HG03558 (cell line): ENCODE measurements around the gene MACF1.

Experiments
- ATAC-seq: cut with Tn5 transposase; IDR thresholded peaks from one replicate; pipeline ENCODE4 v1.9.1; 2021; ENCODE audit warnings: moderate number of reproducible peaks; ENCODE audit not compliant: unreplicated experiment; ENCODE audit errors: extremely low read depth

MACF1 gene

GRCh38 chr1:39407510-39407895 is 203.0 kb downstream of the MACF1 start:
- no peak for ATAC-seq

DNA sequence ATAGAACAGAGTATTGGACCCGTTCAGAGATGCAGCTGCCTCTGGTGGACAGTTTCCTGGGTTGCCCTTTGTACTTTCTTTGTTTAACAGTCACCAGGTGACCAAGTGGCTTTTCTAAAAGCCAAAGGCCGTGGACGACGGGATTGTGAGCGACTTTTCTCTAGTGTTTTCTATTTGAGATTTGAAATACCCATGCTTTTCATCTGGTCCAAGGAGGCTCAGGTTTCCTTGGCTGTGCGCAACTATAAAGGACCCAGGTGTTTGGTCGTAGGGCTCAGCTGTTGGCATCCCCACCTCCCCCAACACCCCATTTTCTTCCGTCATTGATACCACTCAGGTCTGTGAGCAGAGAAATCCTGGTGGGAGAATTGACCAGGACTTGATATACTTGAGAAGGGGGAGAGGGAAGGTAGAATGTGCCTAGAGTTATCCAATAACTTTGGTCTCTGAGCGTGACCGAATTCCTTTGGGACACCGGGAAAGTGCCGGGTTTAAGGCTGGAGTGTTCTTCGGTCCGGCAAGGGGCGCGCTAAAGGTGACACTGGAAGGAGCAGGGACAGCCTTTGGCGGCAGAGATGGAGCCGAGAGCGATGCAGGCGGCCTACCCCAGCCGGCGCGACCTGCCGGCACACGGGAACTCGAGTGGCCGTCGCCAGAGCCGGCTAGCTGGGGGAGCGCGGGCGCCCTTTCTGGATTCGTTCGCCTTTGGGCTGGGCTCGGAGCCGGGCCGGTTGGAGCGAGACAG is 203.6 kb downstream of the MACF1 start:
- no peak for ATAC-seq

DNA sequence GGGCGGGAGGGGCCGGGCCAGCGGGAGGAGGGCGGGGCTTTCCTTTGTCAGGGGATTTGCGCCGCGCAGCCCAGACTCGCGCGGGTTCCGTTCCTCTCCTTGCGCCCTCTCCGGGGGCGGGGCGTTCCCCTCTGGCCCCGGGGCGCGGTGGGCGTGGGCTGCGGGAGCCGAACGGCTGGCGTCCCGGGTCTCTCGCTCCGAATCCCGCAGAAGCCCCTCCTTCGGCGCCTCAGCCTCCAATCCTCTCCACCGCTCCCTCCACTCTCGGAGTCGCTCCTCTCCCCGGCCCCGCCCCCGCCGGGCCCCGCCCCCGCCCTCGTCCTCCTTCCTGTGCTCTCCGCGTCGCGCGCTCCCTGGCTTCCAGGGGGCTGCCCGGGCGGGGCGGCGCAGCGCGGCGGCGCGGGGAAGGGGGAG is 204.2 kb downstream of the MACF1 start:
- ATAC-seq, result peak; percentile 35

GRCh38 chr1:39409055-39409816 is 204.7 kb downstream of the MACF1 start:
- peak; percentile 20 for ATAC-seq

GRCh38 chr1:39410915-39411436 is 206.5 kb downstream of the MACF1 start:
- no peak for ATAC-seq

DNA sequence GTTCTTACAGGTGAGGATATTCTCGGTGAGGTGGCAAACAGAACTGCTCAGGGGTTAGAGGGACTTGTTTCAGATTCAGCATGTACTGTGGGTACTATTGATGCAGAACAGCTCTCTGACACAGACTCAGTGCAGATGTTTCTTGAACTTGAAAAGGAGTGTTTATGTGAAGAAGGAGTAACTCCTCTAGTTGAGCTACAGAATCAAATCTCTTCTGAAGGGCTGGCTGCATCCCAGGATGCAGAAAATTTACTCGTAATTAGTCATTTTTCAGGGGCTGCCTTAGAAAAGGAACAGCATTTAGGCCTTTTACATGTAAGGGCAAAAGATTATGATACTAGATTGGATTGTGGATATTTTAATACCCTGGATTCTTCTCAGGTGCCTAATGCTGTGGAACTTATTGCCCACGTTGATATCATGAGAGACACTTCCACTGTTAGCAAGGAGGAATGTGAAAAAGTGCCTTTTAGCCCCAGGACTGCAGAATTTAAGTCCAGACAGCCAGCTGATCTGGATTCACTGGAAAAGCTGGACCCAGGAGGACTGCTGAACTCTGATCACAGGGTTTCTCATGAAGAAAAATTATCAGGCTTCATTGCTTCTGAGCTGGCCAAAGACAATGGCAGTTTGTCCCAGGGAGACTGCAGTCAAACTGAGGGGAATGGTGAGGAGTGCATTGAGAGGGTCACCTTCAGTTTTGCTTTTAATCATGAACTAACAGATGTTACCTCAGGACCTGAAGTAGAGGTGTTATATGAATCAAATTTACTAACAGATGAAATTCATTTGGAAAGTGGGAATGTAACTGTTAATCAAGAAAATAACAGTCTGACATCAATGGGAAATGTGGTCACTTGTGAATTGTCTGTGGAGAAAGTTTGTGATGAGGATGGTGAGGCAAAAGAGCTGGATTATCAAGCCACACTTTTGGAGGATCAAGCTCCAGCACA is 207.3 kb downstream of the MACF1 start:
- no peak for ATAC-seq

DNA sequence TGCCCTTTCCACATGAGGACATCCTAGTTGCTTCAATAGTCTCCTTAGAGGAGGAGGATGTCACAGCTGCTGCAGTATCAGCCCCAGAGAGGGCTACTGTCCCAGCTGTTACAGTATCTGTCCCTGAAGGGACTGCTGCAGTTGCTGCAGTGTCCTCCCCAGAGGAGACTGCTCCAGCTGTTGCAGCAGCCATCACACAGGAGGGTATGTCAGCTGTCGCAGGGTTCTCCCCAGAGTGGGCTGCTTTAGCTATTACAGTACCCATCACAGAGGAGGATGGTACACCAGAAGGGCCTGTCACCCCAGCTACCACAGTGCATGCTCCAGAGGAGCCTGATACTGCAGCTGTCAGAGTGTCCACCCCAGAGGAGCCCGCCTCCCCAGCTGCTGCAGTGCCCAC is 208.4 kb downstream of the MACF1 start:
- no peak for ATAC-seq

GRCh38 chr1:39413902-39414528 is 209.5 kb downstream of the MACF1 start:
- ATAC-seq, result no peak

DNA sequence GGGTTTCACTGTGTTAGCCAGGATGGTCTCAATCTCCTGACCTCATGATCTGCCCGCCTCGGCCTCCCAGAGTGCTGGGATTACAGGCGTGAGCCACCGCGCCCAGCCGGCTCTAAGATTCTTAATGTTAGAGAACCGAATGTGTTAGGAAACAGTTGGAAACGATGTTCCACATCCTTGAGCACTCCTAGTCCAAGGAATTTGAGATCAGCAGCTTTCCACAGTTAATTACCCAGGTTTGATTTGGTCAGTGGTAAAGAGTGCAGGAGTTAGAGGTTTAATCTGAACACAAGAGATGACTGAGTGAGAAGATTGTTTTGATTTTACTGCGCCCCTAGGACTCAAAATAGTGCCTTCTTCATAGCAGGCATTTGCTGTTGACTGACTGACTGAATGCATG is 211.1 kb downstream of the MACF1 start:
- no peak for ATAC-seq

- ATAC-seq, result no peak
Measured at GRCh38 chr1:39416609-39417008, 212.1 kb downstream of the MACF1 start.

GRCh38 chr1:39418236-39418635 is 213.7 kb downstream of the MACF1 start:
- no peak for ATAC-seq

DNA sequence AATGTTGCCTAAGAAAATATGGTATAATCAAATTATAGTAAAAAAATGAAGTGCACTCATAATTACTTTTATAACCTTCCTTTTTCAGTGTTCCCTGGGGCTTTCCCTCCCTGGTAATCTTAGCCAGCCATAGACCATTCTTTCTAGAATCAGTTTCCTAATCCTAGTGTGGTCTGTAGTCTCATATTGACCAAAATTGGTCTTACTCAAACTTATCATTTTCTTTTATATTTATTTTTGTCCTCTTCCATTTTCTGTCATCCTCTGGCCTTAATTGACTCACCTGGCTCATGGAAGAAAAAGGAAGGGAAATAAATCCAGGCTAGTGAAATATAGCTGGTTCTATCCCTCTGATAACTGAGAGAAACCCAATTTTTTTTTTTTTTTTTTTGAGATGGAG is 216.0 kb downstream of the MACF1 start:
- no peak for ATAC-seq

DNA sequence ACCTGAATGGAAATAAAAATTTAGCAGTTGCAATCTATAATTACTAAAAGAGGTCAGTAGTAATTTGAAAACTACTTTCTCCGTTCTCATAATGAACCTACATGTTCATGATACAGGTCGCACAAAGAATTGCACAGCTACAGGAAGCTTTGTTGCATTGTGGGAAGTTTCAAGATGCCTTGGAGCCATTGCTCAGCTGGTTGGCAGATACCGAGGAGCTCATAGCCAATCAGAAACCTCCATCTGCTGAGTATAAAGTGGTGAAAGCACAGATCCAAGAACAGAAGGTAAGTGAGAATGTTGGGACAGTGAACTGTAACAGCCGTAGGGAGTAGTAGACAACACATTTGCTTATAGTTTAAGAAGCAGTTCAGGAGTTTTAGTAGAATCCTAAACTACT is 218.1 kb downstream of the MACF1 start:
- ATAC-seq, result no peak

- ATAC-seq, result no peak
Measured at GRCh38 chr1:39425151-39425550, 220.7 kb downstream of the MACF1 start.

DNA sequence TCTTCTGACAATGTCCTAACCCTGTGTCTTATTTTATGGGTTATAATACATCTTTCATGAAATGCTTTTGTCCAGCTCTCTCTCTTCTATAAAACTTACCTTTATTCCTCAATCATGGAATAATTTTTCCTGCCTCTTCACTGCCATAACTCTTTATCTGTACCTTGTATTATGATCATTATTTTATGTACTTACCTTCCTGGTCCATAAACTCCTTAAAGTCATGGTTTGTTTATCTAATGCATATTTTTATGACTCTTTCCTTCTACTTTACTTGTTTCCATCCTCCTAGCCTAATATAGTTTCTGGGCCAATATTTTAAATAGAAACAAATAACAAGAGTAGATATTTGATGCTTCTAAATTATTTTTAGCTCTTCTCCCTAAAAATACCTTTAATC is 221.1 kb downstream of the MACF1 start:
- no peak for ATAC-seq

DNA sequence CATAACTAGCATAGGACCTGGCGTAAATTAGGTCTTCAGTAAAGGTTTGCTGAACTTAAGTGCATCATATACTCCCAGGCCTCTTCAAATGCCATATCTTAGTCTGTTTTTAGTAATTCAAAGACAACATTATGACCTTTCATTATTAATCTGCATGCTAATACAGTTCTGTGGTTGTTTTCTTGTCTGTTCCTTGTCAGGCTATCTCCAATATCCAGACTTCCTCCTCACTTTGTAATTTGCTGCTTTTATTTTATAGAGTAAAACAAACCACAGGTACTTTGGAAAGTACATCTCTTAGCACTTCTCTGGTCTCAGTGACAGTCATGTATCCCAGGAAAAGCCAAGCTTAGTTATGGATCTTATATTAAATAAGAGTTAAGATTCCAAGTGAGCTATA is 221.9 kb downstream of the MACF1 start:
- ATAC-seq, result no peak

- ATAC-seq, result no peak
Measured at GRCh38 chr1:39427374-39427773, 222.9 kb downstream of the MACF1 start.

GRCh38 chr1:39427912-39428311 is 223.4 kb downstream of the MACF1 start:
- no peak for ATAC-seq

- no peak for ATAC-seq
Measured at GRCh38 chr1:39431927-39432326, 227.4 kb downstream of the MACF1 start.

- ATAC-seq, result no peak
Measured at GRCh38 chr1:39434797-39435395, 230.4 kb downstream of the MACF1 start.
